Stimulated activated CD8-positive, alpha-beta memory T cell treated with anti-CD3 and anti-CD28 coated beads, Interleukin-12 subunit alpha, Interleukin-12 subunit beta, amount 100 ng/mL, for 1 hour (primary cell): Measurements from ENCODE around the gene RIC8A.

Source experiments
- DNase-seq: peaks from one replicate; pipeline ENCODE4 v3.0.0-alpha.2; 2020; ENCODE audit warnings: low read depth

RIC8A gene

GRCh38 chr11:204587-205109 is 2.9 kb upstream of the RIC8A start:
- no peak for DNase-seq

- DNase-seq, result no peak
Measured at GRCh38 chr11:205221-206001, 2.1 kb upstream of the RIC8A start.

GRCh38 chr11:206002-206384 is 1.5 kb upstream of the RIC8A start:
- no peak for DNase-seq

- DNase-seq, result no peak
Measured at GRCh38 chr11:206526-207207, 841 bp upstream of the RIC8A start.

- DNase-seq, result no peak
Measured at GRCh38 chr11:207863-208180, 314 bp downstream of the RIC8A start.

- peak; percentile 68 for DNase-seq
Measured at GRCh38 chr11:208181-208916, 841 bp downstream of the RIC8A start.

- DNase-seq, result no peak
Measured at GRCh38 chr11:208917-209260, 1.4 kb downstream of the RIC8A start.

GRCh38 chr11:209275-210121 is 2.0 kb downstream of the RIC8A start:
- DNase-seq, result no peak

GRCh38 chr11:210122-210802 is 2.8 kb downstream of the RIC8A start:
- no peak for DNase-seq

- no peak for DNase-seq
Measured at GRCh38 chr11:210803-211180, 3.3 kb downstream of the RIC8A start.

GRCh38 chr11:211295-211694 is 3.8 kb downstream of the RIC8A start:
- DNase-seq, result no peak

- no peak for DNase-seq
Measured at GRCh38 chr11:211741-212140, 4.2 kb downstream of the RIC8A start.

GRCh38 chr11:212150-213100 is 4.9 kb downstream of the RIC8A start:
- no peak for DNase-seq

- DNase-seq, result no peak
Measured at GRCh38 chr11:213111-213510, 5.6 kb downstream of the RIC8A start.

- DNase-seq, result no peak
Measured at GRCh38 chr11:214083-214482, 6.6 kb downstream of the RIC8A start.

- DNase-seq, result no peak
Measured at GRCh38 chr11:215581-216037, 8.1 kb downstream of the RIC8A start.

- no peak for DNase-seq
Measured at GRCh38 chr11:216081-216974, 8.8 kb downstream of the RIC8A start.

- no peak for DNase-seq
Measured at GRCh38 chr11:217704-218103, 10.2 kb downstream of the RIC8A start.
